CD4-positive, alpha-beta T cell treated with Interleukin-15 for 1 hour (primary cell): ENCODE measurements around the gene NBPF20.
"Not testable (repeated sequence)": the region's sequence is repeated elsewhere in the genome, so short reads cannot be mapped to it uniquely, and the experiment has no call there.

Source experiments
- DNase-seq: peaks from one replicate; pipeline ENCODE4 v3.0.0-alpha.2; 2020

NBPF20 gene

GRCh38 chr1:145425436-145426029 lies at the start of gene NBPF20:
NBPF20 (minus strand) TSS chr1:145425603; CDS start chr1:145405272, 20,331 bp downstream.
- peak; percentile 77 for DNase-seq

- not testable (repeated sequence) for DNase-seq
Measured at GRCh38 chr1:145474837-145475368, 49.5 kb upstream of the NBPF20 start.

GRCh38 chr1:145472731-145473130 lies 47.3 kb upstream of the NBPF20 start:
- DNase-seq = not testable (repeated sequence)

- not testable (repeated sequence) for DNase-seq
Measured at GRCh38 chr1:145471365-145471764, 46.0 kb upstream of the NBPF20 start.

GRCh38 chr1:145465405-145466144 lies 40.2 kb upstream of the NBPF20 start:
- peak; percentile 88 for DNase-seq

- not testable (repeated sequence) for DNase-seq
Measured at GRCh38 chr1:145464708-145465336, 39.4 kb upstream of the NBPF20 start.

GRCh38 chr1:145464017-145464416 lies 38.6 kb upstream of the NBPF20 start:
- not testable (repeated sequence) for DNase-seq

- DNase-seq = not testable (repeated sequence)
Measured at GRCh38 chr1:145460684-145461083, 35.3 kb upstream of the NBPF20 start.

GRCh38 chr1:145460048-145460447 lies 34.6 kb upstream of the NBPF20 start:
- DNase-seq = not testable (repeated sequence)

GRCh38 chr1:145459591-145459990 lies 34.2 kb upstream of the NBPF20 start:
- not testable (repeated sequence) for DNase-seq

- not testable (repeated sequence) for DNase-seq
Measured at GRCh38 chr1:145459063-145459462, 33.7 kb upstream of the NBPF20 start.

- not testable (repeated sequence) for DNase-seq
Measured at GRCh38 chr1:145454824-145455177, 29.4 kb upstream of the NBPF20 start.

- DNase-seq = not testable (repeated sequence)
Measured at GRCh38 chr1:145453873-145454823, 28.7 kb upstream of the NBPF20 start.

- DNase-seq = not testable (repeated sequence)
Measured at GRCh38 chr1:145452506-145452905, 27.1 kb upstream of the NBPF20 start.

GRCh38 chr1:145451914-145452313 lies 26.5 kb upstream of the NBPF20 start:
- DNase-seq = not testable (repeated sequence)

GRCh38 chr1:145445219-145445618 lies 19.8 kb upstream of the NBPF20 start:
- DNase-seq = not testable (repeated sequence)

GRCh38 chr1:145442340-145442739 lies 16.9 kb upstream of the NBPF20 start:
- not testable (repeated sequence) for DNase-seq

GRCh38 chr1:145431363-145432256 lies 6.2 kb upstream of the NBPF20 start:
- not testable (repeated sequence) for DNase-seq

GRCh38 chr1:145430830-145431229 lies 5.4 kb upstream of the NBPF20 start:
- not testable (repeated sequence) for DNase-seq

GRCh38 chr1:145429329-145429728 lies 3.9 kb upstream of the NBPF20 start:
- DNase-seq = not testable (repeated sequence)
